HCT116 (cell line): ENCODE measurements around the gene LTBP1. TPM values are rescaled to one million over a fixed set of nuclear protein-coding genes. Genes with fewer than 3 reads are reported as not detected.

Experiments used
- ATAC-seq: fragments of 200-7000 bp; cut with Tn5 transposase; 2 replicates; pipeline ENCODE4 v1.9.1; 2020; ENCODE audit warnings: mild to moderate bottlenecking, moderate library complexity
- BruUV-seq: library from RNA; stranded (reverse); fragments of 400-500 nt; replicated peaks from 2 replicates; lab custom pipeline; 2021; lab: Mats Ljungman, UMichigan
- CTCF ChIA-PET: fragments of 300-600 bp; sonication (Branson Sonifier 250); formaldehyde crosslinking; loops from one replicate; lab custom pipeline; 2021; ENCODE audit warnings: antibody characterized with exemption; lab: Charles Lee
- POLR2A ChIA-PET: fragments of 300-600, 350-600 bp; sonication (Branson Sonifier 250); formaldehyde crosslinking; loops from one replicate; lab custom pipeline; 2021; ENCODE audit warnings: antibody characterized with exemption; lab: Charles Lee
- RAD21 ChIA-PET, 2 experiments: fragments of 300-600 bp; sonication (Branson Sonifier 250); formaldehyde crosslinking; loops; one replicate each; lab custom pipeline; 2023; ENCODE audit warnings: low total read pairs in 2 of 2; ENCODE audit not compliant: uncharacterized antibody in 2 of 2, unreplicated experiment in 2 of 2, low non-redundant PET in 1 of 2; lab: Charles Lee
- DNase-seq: peaks from one replicate; pipeline ENCODE4 v3.0.0-alpha.2; 2010; ENCODE audit warnings: low read depth, low spot score
- H2AFZ ChIP-seq: fragments of 200-600 bp; shearing (Covaris generic), sonication (generic); 2 replicates; pipeline ENCODE4 v1.6.1; 2017; ENCODE audit warnings: low read depth, mixed run types, mixed read lengths, antibody characterized with exemption, low read length; ENCODE audit not compliant: poor library complexity, severe bottlenecking
- H3K27ac ChIP-seq: 2 replicates; pipeline ENCODE4 v1.5.1; 2012; ENCODE audit warnings: low read depth, low read length
- H3K27me3 ChIP-seq: fragments of 200-600 bp; sonication (generic); 2 replicates; pipeline ENCODE4 v1.6.1; 2016; ENCODE audit warnings: mixed run types, low read length, mixed read lengths; ENCODE audit not compliant: insufficient read depth
- H3K36me3 ChIP-seq, 2 experiments: fragments of 200-500 bp in 1 of 2; fragments of 200-600 bp in 1 of 2; sonication (Bioruptor generic) in 1 of 2; sonication (generic) in 1 of 2; 2 replicates each; pipeline versions ENCODE4 v1.5.1 to v1.6.1; 2014 to 2016; ENCODE audit warnings: low read length in 2 of 2, inconsistent platforms in 1 of 2, mixed read lengths in 1 of 2, mixed run types in 1 of 2; ENCODE audit not compliant: insufficient read depth in 2 of 2, control insufficient read depth in 1 of 2
- H3K4me1 ChIP-seq, 2 experiments: fragments of 200-600 bp in 1 of 2; sonication (generic) in 1 of 2; 2 replicates each; pipeline versions ENCODE4 v1.5.1 to v1.6.1; 2012 to 2017; ENCODE audit warnings: low read length in 2 of 2, inconsistent platforms in 1 of 2, mild to moderate bottlenecking in 1 of 2, mixed read lengths in 1 of 2, mixed run types in 1 of 2, moderate library complexity in 1 of 2; ENCODE audit not compliant: insufficient read depth in 2 of 2, control insufficient read depth in 1 of 2
- H3K4me2 ChIP-seq: fragments of 200-600 bp; sonication (generic); 2 replicates; pipeline ENCODE4 v1.6.1; 2017; ENCODE audit warnings: mixed run types, low read length, mixed read lengths
- H3K4me3 ChIP-seq, 2 experiments: fragments of 200-600 bp in 1 of 2; sonication (generic) in 1 of 2; replicated peaks in 1 of 2; 2 replicates each; pipeline ENCODE4 v1.5.1; 2011 to 2016; ENCODE audit warnings: low read length in 2 of 2, control low read depth in 1 of 2, low read depth in 1 of 2, mild to moderate bottlenecking in 1 of 2, mixed read lengths in 1 of 2, mixed run types in 1 of 2
- H3K79me2 ChIP-seq: fragments of 200-600 bp; sonication (generic); 2 replicates; pipeline ENCODE4 v1.6.1; 2017; ENCODE audit warnings: mild to moderate bottlenecking, mixed run types, low read length, moderate library complexity, mixed read lengths; ENCODE audit not compliant: insufficient read depth
- H3K9ac ChIP-seq: fragments of 200-600 bp; sonication (generic); 2 replicates; pipeline ENCODE4 v1.6.1; 2016; ENCODE audit warnings: low read length, mixed read lengths
- H3K9me2 ChIP-seq: fragments of 200-600 bp; sonication (generic), shearing (Covaris generic); 2 replicates; pipeline ENCODE4 v1.6.1; 2017; ENCODE audit warnings: mixed run types, mild to moderate bottlenecking, moderate library complexity; ENCODE audit not compliant: insufficient read depth
- H3K9me3 ChIP-seq, 2 experiments: fragments of 200-500 bp in 1 of 2; fragments of 200-600 bp in 1 of 2; sonication (Bioruptor generic) in 1 of 2; sonication (generic) in 1 of 2; 2 replicates each; pipeline ENCODE4 v1.6.1; 2014 to 2017; ENCODE audit warnings: low read length in 2 of 2, mixed read lengths in 2 of 2, inconsistent platforms in 1 of 2, low read depth in 1 of 2, mild to moderate bottlenecking in 1 of 2, mixed run types in 1 of 2, moderate library complexity in 1 of 2; ENCODE audit not compliant: control insufficient read depth in 1 of 2, insufficient read depth in 1 of 2
- H4K20me1 ChIP-seq: fragments of 200-600 bp; sonication (generic), shearing (Covaris generic); 2 replicates; pipeline ENCODE4 v1.6.1; 2017; ENCODE audit warnings: mixed run types, mild to moderate bottlenecking, moderate library complexity; ENCODE audit not compliant: insufficient read depth
- CEBPB ChIP-seq: IDR thresholded peaks from 2 replicates; pipeline ENCODE4 v1.6.1; 2012; ENCODE audit warnings: low read depth
- EGR1 ChIP-seq: IDR thresholded peaks from 2 replicates; pipeline ENCODE4 v1.6.1; 2012; ENCODE audit warnings: low read depth
- EZH2 ChIP-seq: fragments of 200-600 bp; sonication (generic); IDR thresholded peaks from 2 replicates; pipeline ENCODE4 v1.6.1; 2017; ENCODE audit warnings: antibody characterized with exemption, mixed run types
- EZH2phosphoT487 ChIP-seq: fragments of 200-600 bp; IDR thresholded peaks from 2 replicates; pipeline ENCODE4 v1.6.1; 2018; ENCODE audit warnings: antibody characterized with exemption, borderline replicate concordance
- FOSL1 ChIP-seq: IDR thresholded peaks from 2 replicates; pipeline ENCODE4 v1.6.1; 2012; ENCODE audit warnings: low read depth
- POLR2A ChIP-seq: IDR thresholded peaks from 2 replicates; pipeline ENCODE4 v1.7.0; 2011; ENCODE audit warnings: borderline replicate concordance; ENCODE audit not compliant: insufficient read depth, insufficient read length; ENCODE audit errors: extremely low read depth
- SIN3A ChIP-seq: IDR thresholded peaks from 2 replicates; pipeline ENCODE4 v1.6.1; 2012; ENCODE audit warnings: low read depth
- TCF7L2 ChIP-seq: IDR thresholded peaks from 2 replicates; pipeline ENCODE4 v1.7.0; 2011; ENCODE audit warnings: borderline replicate concordance, inconsistent platforms; ENCODE audit not compliant: insufficient read depth, insufficient read length; ENCODE audit errors: extremely low read depth
- YY1 ChIP-seq: IDR thresholded peaks from 2 replicates; pipeline ENCODE4 v1.6.1; 2011; ENCODE audit warnings: low read length, low read depth, moderate library complexity, mild to moderate bottlenecking; ENCODE audit not compliant: insufficient replicate concordance; ENCODE audit errors: extremely low read depth
- ZFX ChIP-seq: fragments of 450-650 bp; IDR thresholded peaks from 2 replicates; pipeline ENCODE4 v1.6.1; 2017
- ZNF274 ChIP-seq: fragments of 200-500 bp; sonication (Bioruptor generic); IDR thresholded peaks from 2 replicates; pipeline ENCODE4 v1.6.1; 2014; ENCODE audit warnings: mild to moderate bottlenecking, low read depth, low read length, inconsistent platforms
- intact Hi-C: fragments of 100-400 bp; cut with micrococcal nuclease; formaldehyde crosslinking; loops from 2 replicates; pipeline ENCODE4 v1.10.0; 2022
- total RNA-seq: library from RNA; stranded (reverse); gene quantifications from one replicate; pipeline ENCODE4 v1.2.1, GENCODE V29; 2021; ENCODE audit not compliant: unreplicated experiment
- TF ChIP-seq, protein P1 (sequence below): IDR thresholded peaks from 2 replicates; pipeline ENCODE4 v1.6.1; 2012
- TF ChIP-seq, protein P2 (sequence below): IDR thresholded peaks from 2 replicates; pipeline ENCODE4 v1.6.1; 2012
- TF ChIP-seq, protein P3 (sequence below), 3 experiments: fragments of 200-600 bp in 1 of 3; sonication (generic) in 1 of 3; IDR thresholded peaks in 2 of 3; conservative IDR thresholded peaks in 1 of 3; 2 replicates each; pipeline ENCODE4 v1.5.1; 2012 to 2017; ENCODE audit warnings: low read depth in 2 of 3, low read length in 2 of 3, antibody characterized with exemption in 1 of 3, borderline replicate concordance in 1 of 3, control low read depth in 1 of 3, mild to moderate bottlenecking in 1 of 3, mixed read lengths in 1 of 3, mixed run types in 1 of 3, moderate library complexity in 1 of 3; ENCODE audit not compliant: insufficient read depth in 1 of 3
- TF ChIP-seq, protein P4 (sequence below): IDR thresholded peaks from 2 replicates; pipeline ENCODE4 v1.6.1; 2011; ENCODE audit warnings: mild to moderate bottlenecking, low read length, moderate library complexity; ENCODE audit not compliant: insufficient replicate concordance; ENCODE audit errors: extremely low read depth

Gene LTBP1
- total RNA-seq, 1 experiment from 2014 or later, result 5.1 TPM

DNA sequence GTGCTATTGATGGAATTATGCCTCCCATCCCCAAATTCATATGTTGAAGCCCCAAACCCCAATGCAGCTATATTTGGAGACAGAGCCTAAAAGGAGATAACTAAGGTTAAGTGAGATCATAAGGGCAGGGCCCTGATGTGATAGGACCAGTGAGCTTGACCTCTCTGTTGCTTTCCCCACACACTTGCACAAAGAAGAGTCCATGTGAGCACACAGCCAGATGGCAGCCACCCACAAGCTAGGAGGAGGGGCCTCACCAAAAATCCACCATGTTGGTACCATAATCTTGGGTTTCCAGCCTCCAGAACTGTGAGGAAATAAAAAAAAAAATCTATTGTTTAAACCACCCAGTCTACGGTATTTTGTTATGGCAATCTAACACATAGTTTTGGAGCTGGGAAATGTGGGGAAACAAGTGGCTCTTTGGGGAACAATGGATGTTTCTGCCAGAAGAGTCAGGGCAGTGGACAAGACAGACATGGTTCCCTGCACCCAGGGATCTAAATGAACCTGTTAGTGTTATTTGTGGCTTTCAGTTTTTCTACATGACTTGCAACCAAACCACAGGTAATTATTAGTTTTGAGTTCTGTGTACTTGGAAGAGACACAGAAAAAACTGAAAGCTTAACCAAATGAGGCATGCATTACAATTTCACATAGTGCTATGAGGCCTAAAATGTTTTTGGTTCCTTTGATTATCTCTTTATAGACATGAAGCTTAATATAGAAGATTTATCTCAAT lies 259.1 kb downstream of the LTBP1 start:
- no peak overlapping the region for H3K27ac ChIP-seq
- H4K20me1 ChIP-seq, result no peaks in the 10 kb centered on the region
- CTCF ChIA-PET, result no interaction called here
- no peaks in the 10 kb centered on the region for H3K4me1 ChIP-seq
- RAD21 ChIA-PET, result no interaction called here
- no peak overlapping the region for H3K4me3 ChIP-seq
- ATAC-seq, result no peak
- no peak overlapping the region for H3K9ac ChIP-seq
- no peak for DNase-seq
- no peaks in the 10 kb centered on the region for H3K9me3 ChIP-seq
- TF ChIP-seq, protein P1, sequence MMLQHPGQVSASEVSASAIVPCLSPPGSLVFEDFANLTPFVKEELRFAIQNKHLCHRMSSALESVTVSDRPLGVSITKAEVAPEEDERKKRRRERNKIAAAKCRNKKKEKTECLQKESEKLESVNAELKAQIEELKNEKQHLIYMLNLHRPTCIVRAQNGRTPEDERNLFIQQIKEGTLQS, result no peak
- TF ChIP-seq SIN3A (no peak), ZNF274 (no peak), EZH2 (no peak), TCF7L2 (no peak), ZFX (no peak), POLR2A (no peak), EZH2phosphoT487 (no peak), FOSL1 (no peak)
- TF ChIP-seq, protein P2, sequence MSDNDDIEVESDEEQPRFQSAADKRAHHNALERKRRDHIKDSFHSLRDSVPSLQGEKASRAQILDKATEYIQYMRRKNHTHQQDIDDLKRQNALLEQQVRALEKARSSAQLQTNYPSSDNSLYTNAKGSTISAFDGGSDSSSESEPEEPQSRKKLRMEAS, result no peak
- TF ChIP-seq, all 23 proteins: peak for 0
- H3K4me2 ChIP-seq, result no peak overlapping the region
- H3K9me2 ChIP-seq, result no peaks in the 10 kb centered on the region
- no peaks in the 10 kb centered on the region for H3K79me2 ChIP-seq
- POLR2A ChIA-PET, result no interaction called here
- H2AFZ ChIP-seq, result no peak overlapping the region
- no TSS peak for BruUV-seq
- H3K36me3 ChIP-seq, result no peaks in the 10 kb centered on the region
- no peaks in the 10 kb centered on the region for H3K27me3 ChIP-seq
- intact Hi-C loops, result no loop called here

DNA sequence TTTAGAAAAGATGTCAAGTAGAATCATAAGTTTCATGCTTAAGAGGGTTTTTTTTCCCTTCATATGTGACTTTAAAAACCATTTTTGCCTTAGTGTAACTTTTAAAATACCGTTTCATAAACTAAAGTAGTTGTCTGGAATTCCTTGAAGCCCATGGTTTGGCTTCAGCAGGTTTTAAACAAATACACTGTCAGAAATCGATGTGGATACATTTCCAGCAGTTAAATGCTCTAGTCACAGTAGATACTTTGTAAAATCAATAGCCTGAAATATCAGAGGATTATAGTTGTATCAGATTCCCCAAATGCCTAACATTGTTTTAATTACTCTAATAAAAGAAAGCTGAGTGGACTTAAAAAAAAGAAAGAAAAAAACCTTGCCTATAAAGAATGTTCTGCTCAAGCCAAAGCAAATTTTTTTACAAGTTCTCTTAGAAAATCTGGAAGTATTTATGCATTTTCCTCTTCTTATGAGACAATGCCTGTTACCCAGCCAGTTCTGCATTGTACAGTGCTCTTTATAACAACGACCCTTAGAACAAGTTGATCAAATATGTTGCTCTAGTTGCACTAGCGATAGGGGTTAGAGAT lies 260.5 kb downstream of the LTBP1 start:
- Histone ChIP-seq H3K27ac (no peak overlapping the region), H3K4me2 (no peak overlapping the region), H3K4me3 (no peak overlapping the region), H3K9ac (no peak overlapping the region), H3K9me2 (no peaks in the 10 kb centered on the region), H3K79me2 (no peaks in the 10 kb centered on the region), H3K36me3 (no peaks in the 10 kb centered on the region), H3K4me1 (no peaks in the 10 kb centered on the region), H3K27me3 (no peaks in the 10 kb centered on the region), H2AFZ (no peak overlapping the region), H3K9me3 (no peaks in the 10 kb centered on the region), H4K20me1 (no peaks in the 10 kb centered on the region)
- intact Hi-C loops, result no loop called here
- ChIA-PET RAD21 (no interaction called here), CTCF (no interaction called here), POLR2A (no interaction called here)
- no peak for DNase-seq
- ATAC-seq, result no peak
- no TSS peak for BruUV-seq
- TF ChIP-seq YY1, result no peak
- TF ChIP-seq, protein P3, sequence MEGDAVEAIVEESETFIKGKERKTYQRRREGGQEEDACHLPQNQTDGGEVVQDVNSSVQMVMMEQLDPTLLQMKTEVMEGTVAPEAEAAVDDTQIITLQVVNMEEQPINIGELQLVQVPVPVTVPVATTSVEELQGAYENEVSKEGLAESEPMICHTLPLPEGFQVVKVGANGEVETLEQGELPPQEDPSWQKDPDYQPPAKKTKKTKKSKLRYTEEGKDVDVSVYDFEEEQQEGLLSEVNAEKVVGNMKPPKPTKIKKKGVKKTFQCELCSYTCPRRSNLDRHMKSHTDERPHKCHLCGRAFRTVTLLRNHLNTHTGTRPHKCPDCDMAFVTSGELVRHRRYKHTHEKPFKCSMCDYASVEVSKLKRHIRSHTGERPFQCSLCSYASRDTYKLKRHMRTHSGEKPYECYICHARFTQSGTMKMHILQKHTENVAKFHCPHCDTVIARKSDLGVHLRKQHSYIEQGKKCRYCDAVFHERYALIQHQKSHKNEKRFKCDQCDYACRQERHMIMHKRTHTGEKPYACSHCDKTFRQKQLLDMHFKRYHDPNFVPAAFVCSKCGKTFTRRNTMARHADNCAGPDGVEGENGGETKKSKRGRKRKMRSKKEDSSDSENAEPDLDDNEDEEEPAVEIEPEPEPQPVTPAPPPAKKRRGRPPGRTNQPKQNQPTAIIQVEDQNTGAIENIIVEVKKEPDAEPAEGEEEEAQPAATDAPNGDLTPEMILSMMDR (IDR thresholded peaks at IDR 0.05 in 2 of 3, conservative IDR thresholded peaks at IDR 0.05 in 1 of 3; ENCODE audit: borderline replicate concordance in 1 of 3, insufficient read depth in 1 of 3, low read depth in 2 of 3, low read length in 2 of 3), result no peak
- TF ChIP-seq, protein P1, result no peak
- TF ChIP-seq EGR1, result no peak
- TF ChIP-seq EZH2phosphoT487, result no peak
- TF ChIP-seq, protein P4, sequence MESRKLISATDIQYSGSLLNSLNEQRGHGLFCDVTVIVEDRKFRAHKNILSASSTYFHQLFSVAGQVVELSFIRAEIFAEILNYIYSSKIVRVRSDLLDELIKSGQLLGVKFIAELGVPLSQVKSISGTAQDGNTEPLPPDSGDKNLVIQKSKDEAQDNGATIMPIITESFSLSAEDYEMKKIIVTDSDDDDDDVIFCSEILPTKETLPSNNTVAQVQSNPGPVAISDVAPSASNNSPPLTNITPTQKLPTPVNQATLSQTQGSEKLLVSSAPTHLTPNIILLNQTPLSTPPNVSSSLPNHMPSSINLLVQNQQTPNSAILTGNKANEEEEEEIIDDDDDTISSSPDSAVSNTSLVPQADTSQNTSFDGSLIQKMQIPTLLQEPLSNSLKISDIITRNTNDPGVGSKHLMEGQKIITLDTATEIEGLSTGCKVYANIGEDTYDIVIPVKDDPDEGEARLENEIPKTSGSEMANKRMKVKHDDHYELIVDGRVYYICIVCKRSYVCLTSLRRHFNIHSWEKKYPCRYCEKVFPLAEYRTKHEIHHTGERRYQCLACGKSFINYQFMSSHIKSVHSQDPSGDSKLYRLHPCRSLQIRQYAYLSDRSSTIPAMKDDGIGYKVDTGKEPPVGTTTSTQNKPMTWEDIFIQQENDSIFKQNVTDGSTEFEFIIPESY, result no peak
- TF ChIP-seq TCF7L2, result no peak
- TF ChIP-seq CEBPB, result no peak
